HAP-1 (cell line): ENCODE measurements around the gene GTF3C5.
"Not testable (repeated sequence)": the region's sequence is repeated elsewhere in the genome, so short reads cannot be mapped to it uniquely, and the experiment has no call there.

Experiments
- DNase-seq, 2 experiments: peaks; one replicate each; pipeline ENCODE4 v3.0.0-alpha.2; 2016 to 2020; ENCODE audit warnings: low spot score in 2 of 2
- H3K27me3 ChIP-seq: fragments of 250-450 bp; sonication (Bioruptor Pico); 2 replicates; pipeline ENCODE4 v1.5.1; 2020; ENCODE audit warnings: low read depth, mild to moderate bottlenecking, moderate library complexity
- H3K36me3 ChIP-seq: fragments of 250-450 bp; sonication (Bioruptor Pico); replicated peaks from 2 replicates; pipeline ENCODE4 v1.5.1; 2020; ENCODE audit warnings: mild to moderate bottlenecking
- H3K4me1 ChIP-seq: fragments of 250-450 bp; sonication (Bioruptor Pico); 2 replicates; pipeline ENCODE4 v1.5.1; 2020; ENCODE audit warnings: mild to moderate bottlenecking
- H3K4me3 ChIP-seq: fragments of 250-450 bp; sonication (Bioruptor Pico); 2 replicates; pipeline ENCODE4 v1.5.1; 2020; ENCODE audit warnings: mild to moderate bottlenecking, moderate library complexity
- H3K9me3 ChIP-seq: fragments of 250-450 bp; sonication (Bioruptor Pico); 2 replicates; pipeline ENCODE4 v1.5.1; 2020; ENCODE audit warnings: mild to moderate bottlenecking, moderate library complexity
- in situ Hi-C: fragments of 300-500 bp; cut with MboI; formaldehyde crosslinking; loops from 3 replicates; pipeline ENCODE4 v1.14.3; 2020; ENCODE audit warnings: low sequenced_read_pairs, inconsistent platforms, mixed read lengths

The GTF3C5 gene

DNA sequence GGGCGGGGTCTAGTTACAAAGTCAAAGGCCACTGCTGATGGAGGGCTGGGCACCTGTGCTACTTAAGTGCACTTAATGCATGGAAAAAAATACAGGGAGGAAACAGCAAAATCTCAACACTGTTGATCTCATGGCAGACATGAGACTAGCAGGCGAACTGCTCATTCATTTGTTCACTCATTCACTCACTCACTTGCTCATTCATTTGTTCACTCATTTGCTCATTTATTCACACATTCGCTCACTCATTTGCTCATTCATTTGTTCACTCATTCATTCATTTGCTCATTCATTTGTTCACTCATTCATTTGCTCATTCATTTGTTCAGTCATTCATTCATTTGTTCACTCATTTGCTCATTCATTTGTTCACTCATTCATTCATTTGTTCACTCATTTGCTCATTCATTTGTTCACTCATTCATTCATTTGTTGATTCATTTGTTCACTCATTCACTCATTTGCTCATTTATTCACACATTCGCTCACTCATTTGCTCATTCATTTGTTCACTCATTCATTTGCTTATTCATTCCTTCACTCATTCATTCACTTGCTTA, 40.7 kb upstream of the GTF3C5 start:
- H3K4me1 ChIP-seq, H3K36me3 ChIP-seq, DNase-seq, in situ Hi-C loops, H3K4me3 ChIP-seq, H3K9me3 ChIP-seq: not testable (repeated sequence)
- peaks cover 22% of the 10 kb centered on the region for H3K27me3 ChIP-seq

DNA sequence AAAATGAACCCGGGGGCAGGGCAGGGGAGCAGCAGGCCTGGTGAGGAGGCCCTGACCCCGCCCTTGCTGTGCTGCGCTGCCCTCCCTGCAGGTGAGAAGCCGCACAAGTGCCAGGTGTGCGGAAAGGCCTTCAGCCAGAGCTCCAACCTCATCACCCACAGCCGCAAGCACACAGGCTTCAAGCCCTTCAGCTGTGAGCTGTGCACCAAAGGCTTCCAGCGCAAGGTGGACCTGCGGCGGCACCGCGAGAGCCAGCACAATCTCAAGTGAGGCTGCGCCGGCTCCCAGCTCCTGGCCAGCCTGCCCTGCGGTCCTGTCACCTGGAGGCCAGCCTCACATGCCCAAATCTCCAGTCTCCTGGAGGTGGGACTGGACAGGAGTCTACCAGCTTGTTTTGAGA, 40.0 kb upstream of the GTF3C5 start:
- H3K27me3 ChIP-seq: peaks cover 22% of the 10 kb centered on the region
- in situ Hi-C loops: no loop called here
- no peaks in the 10 kb centered on the region for H3K36me3 ChIP-seq
- H3K9me3 ChIP-seq: no peaks in the 10 kb centered on the region; the same call in 1 of the 2 replicates
- no peak for DNase-seq
- no peaks in the 10 kb centered on the region for H3K4me1 ChIP-seq
- no peak overlapping the region for H3K4me3 ChIP-seq

- no peaks in the 10 kb centered on the region for H3K36me3 ChIP-seq
- no peaks in the 10 kb centered on the region; the same call in 1 of the 2 replicates for H3K9me3 ChIP-seq
- peaks cover 19% of the 10 kb centered on the region for H3K27me3 ChIP-seq
- no peaks in the 10 kb centered on the region for H3K4me1 ChIP-seq
- DNase-seq: no peak
- H3K4me3 ChIP-seq: no peak overlapping the region
- in situ Hi-C loops: no loop called here
These were observed 39.2 kb upstream of the GTF3C5 start for GRCh38 chr9:132991351-132992300.

DNA sequence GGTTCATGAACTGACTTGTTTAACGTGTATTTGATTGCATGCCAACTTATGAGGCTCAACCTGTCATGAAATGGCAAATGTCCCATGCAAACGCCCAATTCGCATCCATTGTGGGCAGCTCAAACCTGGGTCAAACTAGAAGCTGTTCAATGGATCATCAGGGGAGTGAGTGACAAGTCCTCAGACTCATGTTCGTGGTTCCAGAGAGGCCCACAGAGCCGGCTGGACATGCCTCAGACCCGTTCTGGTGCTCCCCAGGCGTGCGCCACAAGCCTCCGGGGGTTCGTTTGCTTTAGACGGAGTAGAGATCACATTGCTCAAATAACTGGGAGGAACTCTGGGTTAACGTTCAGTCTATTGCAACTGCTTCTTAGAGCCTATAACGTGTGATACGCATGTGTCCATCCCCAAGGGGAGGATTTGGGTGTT, 37.3 kb upstream of the GTF3C5 start:
- Histone ChIP-seq H3K27me3 (peaks cover 21% of the 10 kb centered on the region), H3K4me3 (no peak overlapping the region), H3K9me3 (no peaks in the 10 kb centered on the region; the same call in 1 of the 2 replicates), H3K4me1 (no peaks in the 10 kb centered on the region), H3K36me3 (no peaks in the 10 kb centered on the region)
- DNase-seq: no peak
- in situ Hi-C loops: no loop called here

DNA sequence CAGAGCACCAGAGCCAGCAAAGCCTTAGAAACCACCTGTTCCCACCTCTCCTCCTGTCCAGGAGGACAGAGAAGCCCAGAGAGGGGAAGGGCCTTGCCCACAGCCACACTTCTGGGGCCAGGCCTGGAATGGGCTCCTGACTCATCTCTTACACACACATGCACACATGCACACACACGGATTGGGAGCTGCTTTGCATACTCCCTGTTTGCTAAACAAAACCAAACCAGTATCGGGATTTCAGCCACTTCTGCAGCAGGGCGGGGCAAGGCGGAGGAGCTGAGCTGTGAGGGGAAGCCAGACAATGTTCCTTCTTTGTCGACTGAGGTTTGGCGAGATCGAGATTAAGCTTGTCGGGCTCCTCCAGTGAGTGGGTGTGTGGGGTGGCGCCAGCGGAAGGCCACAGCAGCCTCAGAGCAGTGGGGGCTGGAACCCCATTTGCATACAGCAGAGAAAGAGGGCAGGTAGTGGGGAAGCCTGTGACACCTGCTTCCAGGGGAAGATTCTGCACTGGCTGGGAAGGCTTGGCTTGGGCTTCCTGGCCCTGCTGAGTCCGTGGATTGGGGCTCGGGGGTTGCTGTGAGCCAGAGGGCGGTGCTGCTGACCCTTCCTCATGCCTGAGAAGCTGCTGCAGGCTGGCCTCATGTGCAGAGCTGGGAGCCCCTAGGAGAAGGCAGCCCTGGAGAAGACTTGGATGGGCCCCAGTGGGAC, 36.2 kb upstream of the GTF3C5 start:
- Histone ChIP-seq H3K4me3 (no peak overlapping the region), H3K9me3 (no peaks in the 10 kb centered on the region; the same call in 1 of the 2 replicates), H3K27me3 (peaks cover 22% of the 10 kb centered on the region), H3K36me3 (no peaks in the 10 kb centered on the region), H3K4me1 (no peaks in the 10 kb centered on the region)
- in situ Hi-C loops: no loop called here
- peak in 1 of 2 experiments; percentile 20 for DNase-seq

- in situ Hi-C loops: no loop called here
- Histone ChIP-seq H3K4me3 (no peak overlapping the region), H3K36me3 (no peaks in the 10 kb centered on the region), H3K4me1 (no peaks in the 10 kb centered on the region), H3K27me3 (peaks cover 25% of the 10 kb centered on the region), H3K9me3 (no peaks in the 10 kb centered on the region; the same call in 1 of the 2 replicates)
- DNase-seq: no peak
These were observed 35.7 kb upstream of the GTF3C5 start for GRCh38 chr9:132995121-132995420.

GRCh38 chr9:132995879-132996278, 34.9 kb upstream of the GTF3C5 start:
- H3K4me1 ChIP-seq: no peaks in the 10 kb centered on the region
- peaks cover 25% of the 10 kb centered on the region for H3K27me3 ChIP-seq
- in situ Hi-C loops: no loop called here
- H3K36me3 ChIP-seq: no peaks in the 10 kb centered on the region
- H3K4me3 ChIP-seq: no peak overlapping the region
- DNase-seq: no peak
- H3K9me3 ChIP-seq: no peaks in the 10 kb centered on the region

GRCh38 chr9:132996526-132996925, 34.3 kb upstream of the GTF3C5 start:
- Histone ChIP-seq H3K9me3 (no peaks in the 10 kb centered on the region), H3K4me3 (no peak overlapping the region), H3K36me3 (no peaks in the 10 kb centered on the region), H3K27me3 (peaks cover 21% of the 10 kb centered on the region; the same call in 1 of the 2 replicates), H3K4me1 (no peaks in the 10 kb centered on the region)
- in situ Hi-C loops: no loop called here
- DNase-seq: no peak

- no peak for DNase-seq
- no peak overlapping the region for H3K4me3 ChIP-seq
These were observed 33.2 kb upstream of the GTF3C5 start for GRCh38 chr9:132997591-132997990.

DNA sequence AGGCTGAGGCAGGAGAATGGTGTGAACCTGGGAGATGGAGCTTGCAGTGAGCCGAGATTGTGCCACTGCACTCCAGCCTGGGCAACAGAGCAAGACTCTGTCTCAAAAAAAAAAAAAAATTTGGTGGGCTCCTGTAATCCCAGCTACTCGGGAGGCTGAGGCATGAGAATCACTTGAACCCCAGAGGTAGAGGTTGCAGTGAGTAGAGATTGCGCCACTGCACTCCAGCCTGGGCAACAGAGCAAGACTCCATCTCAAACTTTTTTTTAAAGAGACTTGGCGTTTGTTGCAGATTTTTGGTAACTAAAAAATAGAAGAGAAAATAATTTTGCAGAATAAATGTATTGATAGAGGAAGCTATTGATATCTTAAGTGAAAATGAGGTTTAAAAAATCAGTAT, 32.6 kb upstream of the GTF3C5 start:
- H3K4me3 ChIP-seq, H3K36me3 ChIP-seq, DNase-seq, H3K4me1 ChIP-seq, in situ Hi-C loops, H3K9me3 ChIP-seq: not testable (repeated sequence)
- H3K27me3 ChIP-seq: peaks cover 26% of the 10 kb centered on the region; the same call in 1 of the 2 replicates

More at GRCh38 chr9:132997591-132997990, 33.2 kb upstream of the GTF3C5 start:
- peaks cover 20% of the 10 kb centered on the region; the same call in 1 of the 2 replicates for H3K27me3 ChIP-seq
- no peaks in the 10 kb centered on the region for H3K9me3 ChIP-seq
- no peaks in the 10 kb centered on the region for H3K4me1 ChIP-seq
- no peaks in the 10 kb centered on the region for H3K36me3 ChIP-seq
- in situ Hi-C loops: no loop called here

- no peaks in the 10 kb centered on the region for H3K9me3 ChIP-seq
- in situ Hi-C loops: no loop called here
- H3K36me3 ChIP-seq: no peaks in the 10 kb centered on the region
- H3K4me3 ChIP-seq: no peak overlapping the region
- peaks cover 22% of the 10 kb centered on the region; the same call in 1 of the 2 replicates for H3K27me3 ChIP-seq
- H3K4me1 ChIP-seq: peaks cover 2% of the 10 kb centered on the region; the same call in 1 of the 2 replicates
- no peak for DNase-seq
These were observed 31.8 kb upstream of the GTF3C5 start for GRCh38 chr9:132998831-132999635.

DNA sequence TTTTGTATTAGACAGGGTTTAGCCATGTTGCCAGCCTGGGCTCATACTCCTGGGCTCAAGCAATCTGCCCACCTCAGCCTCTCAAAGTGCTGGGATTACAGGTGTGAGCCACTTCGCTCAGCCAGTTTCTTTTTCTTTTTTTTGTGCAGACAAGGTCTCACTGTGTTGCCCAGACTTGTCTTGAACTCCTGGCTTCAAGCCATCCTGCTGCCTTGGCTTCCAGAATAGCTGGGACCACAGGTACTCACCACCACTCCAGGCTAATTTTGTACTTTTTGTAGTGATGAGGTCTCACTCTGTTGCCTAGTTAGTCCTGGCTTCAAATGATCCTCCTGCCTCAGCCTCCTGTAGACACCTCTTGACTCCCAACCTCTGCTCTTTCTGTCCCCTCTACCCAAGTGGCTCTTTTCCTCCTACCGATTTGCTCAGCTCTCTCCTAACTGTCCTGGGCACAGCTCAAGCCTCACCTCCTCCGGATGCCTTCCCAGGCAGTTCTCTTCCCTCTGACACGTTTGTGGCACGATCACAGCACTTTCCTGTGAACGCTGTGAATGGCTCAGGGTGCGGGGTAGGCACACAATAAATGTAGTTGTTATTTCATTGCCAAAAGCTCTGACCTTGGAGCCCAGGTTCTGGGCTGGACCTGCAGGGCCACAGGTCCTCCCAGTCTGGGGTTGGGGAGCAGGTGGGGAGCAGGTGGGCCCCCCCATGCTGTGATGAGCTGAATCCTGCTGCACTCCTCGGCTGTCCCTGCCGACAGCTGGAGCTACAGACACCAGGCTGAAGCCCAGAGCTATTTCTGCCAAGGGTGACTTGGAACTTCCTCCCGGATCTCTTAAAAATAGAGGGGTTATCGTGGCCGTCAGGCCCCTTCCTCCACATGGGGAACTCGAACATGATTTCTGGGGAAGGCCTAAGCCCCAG, 28.4 kb upstream of the GTF3C5 start:
- H3K36me3 ChIP-seq: no peaks in the 10 kb centered on the region
- peaks cover 22% of the 10 kb centered on the region; the same call in 1 of the 2 replicates for H3K27me3 ChIP-seq
- H3K4me3 ChIP-seq: no peak overlapping the region
- DNase-seq: no peak
- in situ Hi-C loops: no loop called here
- no peaks in the 10 kb centered on the region for H3K9me3 ChIP-seq
- peaks cover 2% of the 10 kb centered on the region; the same call in 1 of the 2 replicates for H3K4me1 ChIP-seq
